NOMO-1 treated with dmso at 0.1 percent for 144 hours (cell line): ENCODE results near the gene MTA1.

Experiments used
- DNase-seq: peaks from one replicate; lab custom pipeline; 2025; ENCODE audit not compliant: unreplicated experiment; lab: John Stamatoyannopoulos, UW

The MTA1 gene

DNA sequence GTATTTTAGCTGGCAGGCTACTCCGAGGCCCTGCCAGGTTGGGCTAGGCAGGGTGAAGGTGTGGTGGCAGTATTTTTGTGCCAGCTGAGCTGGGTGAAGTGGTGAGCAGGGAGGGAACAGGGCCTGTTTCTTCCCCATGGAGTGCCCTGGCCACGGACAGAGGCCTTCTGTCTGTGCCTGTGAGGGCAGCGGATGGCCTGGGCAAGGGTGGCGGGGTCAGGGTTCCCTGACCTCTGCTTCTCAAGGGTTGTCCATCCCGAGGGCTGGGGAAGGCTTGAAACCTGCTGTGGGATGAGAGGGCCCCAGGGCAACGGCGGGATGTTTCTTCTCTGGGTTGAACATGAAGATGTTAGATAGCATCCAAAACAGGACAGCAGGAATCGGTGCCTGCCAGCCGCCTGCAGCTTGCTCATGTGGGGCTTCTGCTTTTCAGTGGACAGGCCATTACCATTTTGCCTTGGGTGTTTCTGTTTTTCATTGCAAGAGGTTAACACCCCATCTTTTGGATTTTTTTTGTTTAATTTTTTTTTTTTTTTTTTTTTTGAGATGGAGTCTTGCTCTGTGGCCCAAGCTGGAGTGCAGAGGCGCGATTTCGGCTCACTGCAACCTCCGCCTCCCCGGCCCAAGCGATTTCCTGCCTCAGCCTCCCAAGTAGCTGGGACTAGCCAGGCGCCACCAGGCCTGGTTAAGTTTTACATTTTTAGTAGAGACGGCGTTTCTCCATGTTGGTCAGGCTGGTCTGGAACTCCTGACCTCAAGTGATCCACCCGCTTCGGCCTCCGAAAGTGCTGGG lies 3.3 kb downstream of the MTA1 start:
- DNase-seq = no peak

GRCh38 chr14:105423488-105424195 lies 4.0 kb downstream of the MTA1 start:
- no peak for DNase-seq

DNA sequence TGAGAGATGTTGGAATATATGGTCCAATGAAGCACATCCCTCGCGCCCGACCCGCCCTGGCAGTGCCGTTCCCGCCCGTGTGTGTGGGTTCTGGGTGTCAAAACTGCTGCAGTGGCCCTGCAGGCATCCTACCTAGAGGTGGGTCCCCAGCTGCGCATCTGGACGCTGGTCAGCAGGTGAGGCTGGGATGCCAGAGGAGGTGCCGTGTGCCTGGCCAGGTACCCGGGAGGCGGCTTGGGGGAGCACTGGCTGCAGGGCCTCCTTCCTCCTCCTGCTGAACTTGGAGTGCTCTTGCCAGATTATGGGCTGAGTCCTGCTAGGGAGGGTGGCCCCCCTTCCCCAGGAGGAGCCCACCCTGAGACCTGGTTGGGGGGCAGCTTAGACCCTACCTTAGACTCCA lies 5.2 kb downstream of the MTA1 start:
- DNase-seq = no peak

- DNase-seq = no peak
These were observed 6.2 kb downstream of the MTA1 start for GRCh38 chr14:105425823-105426247.

DNA sequence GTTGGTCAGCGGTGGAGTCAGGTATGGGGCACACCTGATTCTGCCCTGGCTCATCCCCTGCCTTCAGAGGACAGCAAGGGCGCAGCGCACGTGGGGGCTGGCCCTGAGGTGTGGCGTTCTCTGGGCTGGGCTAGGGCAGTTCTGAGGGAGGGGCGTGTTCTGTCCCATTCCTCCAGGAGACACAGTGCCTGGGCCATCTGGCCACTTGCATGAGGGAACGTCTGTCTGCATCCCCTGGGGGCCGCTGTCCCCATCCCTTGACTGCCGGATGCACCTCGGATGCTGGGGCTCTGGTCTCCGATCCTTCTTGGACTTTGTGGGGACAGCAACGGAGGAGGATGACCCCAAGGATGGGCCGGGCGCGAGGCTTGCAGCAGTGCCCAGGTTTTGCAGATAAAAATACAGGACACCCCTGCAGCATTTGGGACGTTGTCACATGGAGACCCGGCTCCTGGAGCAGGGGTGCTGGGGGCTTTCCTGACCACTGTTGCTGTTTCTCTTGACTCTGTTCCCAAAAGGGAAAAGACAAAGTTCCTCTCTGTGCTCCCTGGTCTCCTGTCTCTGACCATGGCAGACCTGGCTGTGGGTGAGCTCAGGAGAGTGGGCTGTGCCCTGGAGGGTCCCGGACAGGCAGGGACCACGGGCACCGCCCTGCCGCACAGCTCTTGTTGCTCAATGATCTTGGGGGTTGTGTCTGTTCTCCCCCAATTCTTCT lies 6.9 kb downstream of the MTA1 start:
- no peak for DNase-seq

GRCh38 chr14:105427412-105427811 lies 7.8 kb downstream of the MTA1 start:
- no peak for DNase-seq

- no peak for DNase-seq
These were observed 8.4 kb downstream of the MTA1 start for GRCh38 chr14:105427936-105428485.

DNA sequence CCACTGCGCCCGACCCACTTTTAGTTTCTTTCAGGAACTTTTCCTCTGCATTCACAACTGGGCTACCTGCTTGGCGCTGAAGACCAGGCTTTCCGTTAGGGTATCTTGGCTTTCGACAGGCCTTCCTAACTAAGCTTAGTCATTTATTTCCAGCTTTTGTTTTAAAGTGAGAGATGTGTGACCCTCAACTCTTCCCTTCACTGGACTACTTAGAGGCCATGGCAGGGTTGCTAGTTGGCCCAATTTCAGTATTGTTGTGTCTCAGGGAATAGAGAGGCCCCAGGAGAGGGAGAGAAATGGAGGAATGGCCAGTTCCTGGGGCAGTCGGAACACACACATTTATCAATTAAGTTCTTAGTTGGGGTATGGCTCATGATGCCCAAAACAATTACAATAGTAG lies 10.4 kb downstream of the MTA1 start:
- no peak for DNase-seq

- DNase-seq = no peak
These were observed 10.9 kb downstream of the MTA1 start for GRCh38 chr14:105430565-105430964.

DNA sequence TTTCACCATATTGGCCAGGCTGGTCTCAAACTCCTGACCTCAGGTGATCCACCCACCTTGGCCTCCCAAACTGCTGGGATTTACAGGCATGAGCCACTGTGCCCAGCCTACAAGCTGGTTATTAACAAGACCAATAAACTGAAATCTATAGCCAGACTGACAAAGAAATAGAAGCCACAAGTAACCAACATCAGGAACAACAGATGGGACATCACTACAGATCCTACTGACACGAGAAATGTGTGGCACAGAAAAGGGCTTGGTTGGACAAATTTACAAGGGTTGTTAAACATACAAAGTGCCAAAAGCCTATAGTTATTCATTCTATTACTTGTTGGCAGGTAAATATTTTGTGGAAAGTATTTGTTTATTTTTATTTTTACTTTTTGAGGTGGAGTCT lies 11.6 kb downstream of the MTA1 start:
- no peak for DNase-seq

GRCh38 chr14:105432657-105433056 lies 13.0 kb downstream of the MTA1 start:
- DNase-seq = no peak

GRCh38 chr14:105433161-105433605 lies 13.6 kb downstream of the MTA1 start:
- DNase-seq = no peak

- DNase-seq = no peak
These were observed 16.8 kb downstream of the MTA1 start for GRCh38 chr14:105436402-105436801.

- DNase-seq = no peak
These were observed 17.5 kb downstream of the MTA1 start for GRCh38 chr14:105436891-105437722.

DNA sequence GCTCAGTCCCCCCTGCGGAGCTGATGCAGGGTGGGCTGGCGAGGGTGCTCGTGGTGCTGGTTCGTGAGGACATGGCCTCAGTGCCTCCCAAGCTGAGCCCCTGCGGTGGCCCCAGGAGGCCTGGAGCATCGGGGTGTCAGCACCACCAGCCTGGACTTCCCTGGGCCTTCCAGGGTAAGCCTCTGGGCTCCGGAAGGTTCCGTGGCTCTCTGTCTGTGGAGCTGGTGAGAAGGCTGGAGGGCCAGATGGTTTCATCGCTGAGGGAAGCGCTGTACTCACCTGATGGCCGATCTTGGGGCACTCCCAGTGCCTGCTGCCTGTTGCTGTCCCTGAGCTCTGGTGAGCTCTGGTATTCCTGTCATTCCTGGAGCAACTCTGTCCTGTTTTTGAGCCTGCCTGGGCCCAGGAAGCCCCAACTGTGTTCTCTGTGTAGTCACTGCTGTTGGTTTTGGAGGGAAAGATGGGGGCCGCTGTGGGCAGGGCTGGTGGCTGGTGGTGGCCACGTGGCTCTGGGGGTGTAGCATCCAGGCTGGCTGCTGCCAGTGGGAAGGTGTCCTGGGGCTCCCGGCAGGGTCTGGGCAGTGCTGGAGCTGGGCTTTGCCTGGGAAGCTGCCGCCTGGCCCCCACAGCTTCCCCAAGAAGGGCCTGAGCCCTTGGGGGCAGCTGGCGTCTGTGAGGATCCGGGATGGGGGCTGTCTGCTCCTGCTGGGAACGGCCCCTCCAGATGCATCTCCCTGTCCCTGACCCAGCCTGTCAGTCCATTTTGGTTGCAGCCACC lies 18.3 kb downstream of the MTA1 start:
- DNase-seq = no peak

GRCh38 chr14:105439179-105439578 lies 19.6 kb downstream of the MTA1 start:
- DNase-seq = no peak

- DNase-seq = no peak
These were observed 20.3 kb downstream of the MTA1 start for GRCh38 chr14:105439710-105440553.

DNA sequence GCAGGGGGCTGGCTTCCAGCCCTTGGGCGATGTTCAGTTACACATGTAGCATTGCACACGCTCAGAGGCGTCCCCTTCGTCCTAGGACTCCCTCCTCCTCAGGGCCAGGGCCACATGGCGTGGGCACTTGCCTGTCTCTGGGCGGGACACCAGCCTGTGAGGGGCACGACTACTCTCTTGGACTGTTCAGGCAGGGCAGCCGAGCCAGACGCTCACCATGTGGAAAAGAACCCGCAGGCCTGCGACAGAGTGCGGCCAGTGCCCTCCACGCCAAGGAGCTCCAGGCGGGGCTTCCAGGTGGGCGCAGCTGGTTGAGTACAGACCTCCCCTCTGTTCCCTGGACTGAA lies 20.9 kb downstream of the MTA1 start:
- DNase-seq = no peak

DNA sequence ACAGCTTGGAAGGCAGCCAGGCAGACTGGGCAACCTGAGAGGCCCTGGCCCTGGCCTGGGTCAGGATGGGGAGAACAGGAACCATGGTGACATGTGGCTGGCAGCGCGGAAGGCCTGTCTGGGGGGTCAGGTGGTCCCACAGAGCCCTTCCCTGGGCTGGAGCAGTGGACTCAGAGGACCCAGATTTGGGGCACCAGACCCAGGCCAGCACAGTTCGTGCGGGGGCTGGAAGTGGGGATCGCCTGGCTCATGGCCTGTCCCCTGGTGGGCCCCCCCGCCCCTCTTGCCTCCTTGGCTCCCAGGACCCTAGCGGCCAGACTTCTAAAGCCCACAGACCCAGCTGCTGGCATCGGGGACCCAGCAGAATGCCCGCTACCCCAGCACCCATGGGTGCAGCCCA lies 21.4 kb downstream of the MTA1 start:
- DNase-seq = no peak
